Measurements from ENCODE around the gene ZSWIM8. TPM values are rescaled to one million over a fixed set of nuclear protein-coding genes. Genes with fewer than 3 reads are reported as not detected.
A peak's percentile ranks its signal among the peaks of the same experiment; 100 is the strongest.

The ZSWIM8 gene
- total and polyA plus RNA-seq, 5 donors, result 53.3 to 67.3 (median 62.6) TPM

- intact Hi-C loops (cut with DNase I), result no loop called here
- Histone ChIP-seq H3K27ac (ENCODE audit: low read length) (peak overlapping the region; percentile 96), H3K4me1 (ENCODE audit: control insufficient read depth, insufficient read depth, low read length) (peaks cover 9% of the 10 kb centered on the region), H3K9me3 (ENCODE audit: control insufficient read depth, low read length) (no peaks in the 10 kb centered on the region), H3K27me3 (ENCODE audit: control insufficient read depth, insufficient read depth) (no peaks in the 10 kb centered on the region), H3K4me3 (ENCODE audit: low read length) (peak overlapping the region; percentile 67)
- no peak for ATAC-seq
- 1% methylated on average over 29 of the region's 29 CpGs for WGBS
- peak in 2 of 3 donors; percentile 64 to 65 for DNase-seq
Measured at GRCh38 chr10:73773152-73773879, 12.1 kb upstream of the ZSWIM8 start.

DNA sequence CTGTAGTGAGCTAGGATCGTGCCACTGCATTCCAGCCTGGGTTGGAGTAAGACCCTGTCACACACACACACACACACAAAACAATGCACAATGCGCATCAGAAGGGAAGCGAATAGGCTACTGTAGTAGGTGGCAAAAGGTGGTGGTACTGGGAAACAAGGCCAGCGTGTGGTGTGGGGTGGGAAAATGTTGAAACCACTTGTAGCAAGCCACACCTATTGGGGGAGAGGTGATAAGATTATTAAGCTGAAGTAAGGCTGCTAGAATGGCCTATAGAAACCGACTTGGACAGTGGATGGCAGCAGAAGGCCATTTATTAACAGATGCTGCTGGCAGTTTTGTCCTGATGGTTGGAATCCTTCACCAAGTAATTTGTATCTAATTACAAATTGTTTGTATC is 10.8 kb upstream of the ZSWIM8 start:
- ATAC-seq (no peak), DNase-seq (no peak)
- Histone ChIP-seq H3K27me3 (ENCODE audit: control insufficient read depth, insufficient read depth) (no peaks in the 10 kb centered on the region), H3K4me1 (ENCODE audit: control insufficient read depth, insufficient read depth, low read length) (peaks cover 9% of the 10 kb centered on the region), H3K27ac (ENCODE audit: low read length) (peak overlapping the region; percentile 56), H3K4me3 (ENCODE audit: low read length) (peak overlapping the region; percentile 67), H3K9me3 (ENCODE audit: control insufficient read depth, low read length) (no peaks in the 10 kb centered on the region)
- WGBS, result 17% methylated on average over 5 of the region's 5 CpGs
- intact Hi-C loops (cut with DNase I), result no loop called here

- H3K4me3 ChIP-seq (ENCODE audit: low read length), result no peak overlapping the region
- no peaks in the 10 kb centered on the region for H3K27me3 ChIP-seq (ENCODE audit: control insufficient read depth, insufficient read depth)
- ATAC-seq, result no peak
- WGBS, result 90% methylated on average over 5 of the region's 5 CpGs
- DNase-seq, result no peak
- intact Hi-C loops (cut with DNase I), result no loop called here
- H3K4me1 ChIP-seq (ENCODE audit: control insufficient read depth, insufficient read depth, low read length), result peaks cover 10% of the 10 kb centered on the region
- H3K9me3 ChIP-seq (ENCODE audit: control insufficient read depth, low read length), result no peaks in the 10 kb centered on the region
- no peak overlapping the region for H3K27ac ChIP-seq (ENCODE audit: low read length)
Measured at GRCh38 chr10:73779018-73779417, 6.4 kb upstream of the ZSWIM8 start.

GRCh38 chr10:73779539-73780197 is 5.7 kb upstream of the ZSWIM8 start:
- Histone ChIP-seq H3K9me3 (ENCODE audit: control insufficient read depth, low read length) (no peaks in the 10 kb centered on the region), H3K27ac (ENCODE audit: low read length) (no peak overlapping the region), H3K4me3 (ENCODE audit: low read length) (no peak overlapping the region), H3K27me3 (ENCODE audit: control insufficient read depth, insufficient read depth) (no peaks in the 10 kb centered on the region), H3K4me1 (ENCODE audit: control insufficient read depth, insufficient read depth, low read length) (peaks cover 7% of the 10 kb centered on the region)
- no peak for DNase-seq
- ATAC-seq, result no peak
- whole genome bisulfite sequencing, result 70% methylated on average over 3 of the region's 3 CpGs
- intact Hi-C loops (cut with DNase I), result no loop called here

DNA sequence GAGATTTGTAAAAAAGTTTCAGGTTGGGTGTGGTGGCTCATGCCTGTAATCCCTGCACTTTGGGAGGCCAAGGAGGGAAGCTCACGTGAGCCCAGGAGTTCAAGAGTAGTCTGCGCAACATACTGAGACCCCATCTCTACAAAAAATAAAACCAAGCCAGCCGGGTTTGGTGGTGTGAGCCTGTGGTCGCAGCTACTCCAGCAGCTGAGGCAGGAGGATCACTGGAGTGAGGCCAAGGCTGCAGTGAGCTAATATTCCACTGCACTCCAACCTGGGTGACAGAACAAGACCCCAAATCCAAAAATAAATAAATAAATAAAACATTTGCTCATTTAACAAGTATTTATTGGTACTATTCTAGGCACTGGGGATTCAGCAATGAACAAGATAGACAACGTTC is 5.1 kb upstream of the ZSWIM8 start:
- Histone ChIP-seq H3K9me3 (ENCODE audit: control insufficient read depth, low read length) (no peaks in the 10 kb centered on the region), H3K27ac (ENCODE audit: low read length) (no peak overlapping the region), H3K4me3 (ENCODE audit: low read length) (no peak overlapping the region), H3K27me3 (ENCODE audit: control insufficient read depth, insufficient read depth) (no peaks in the 10 kb centered on the region), H3K4me1 (ENCODE audit: control insufficient read depth, insufficient read depth, low read length) (peaks cover 5% of the 10 kb centered on the region)
- WGBS, result 78% methylated on average over 5 of the region's 5 CpGs
- intact Hi-C loops (cut with DNase I), result no loop called here
- DNase-seq (no peak), ATAC-seq (no peak)

GRCh38 chr10:73780966-73781365 is 4.4 kb upstream of the ZSWIM8 start:
- DNase-seq (no peak), ATAC-seq (no peak)
- Histone ChIP-seq H3K27ac (ENCODE audit: low read length) (no peak overlapping the region), H3K27me3 (ENCODE audit: control insufficient read depth, insufficient read depth) (no peaks in the 10 kb centered on the region), H3K4me3 (ENCODE audit: low read length) (peak overlapping the region; percentile 82), H3K9me3 (ENCODE audit: control insufficient read depth, low read length) (no peaks in the 10 kb centered on the region), H3K4me1 (ENCODE audit: control insufficient read depth, insufficient read depth, low read length) (peaks cover 3% of the 10 kb centered on the region)
- 31% methylated on average over 11 of the region's 11 CpGs for WGBS
- intact Hi-C loops (cut with DNase I), result no loop called here

DNA sequence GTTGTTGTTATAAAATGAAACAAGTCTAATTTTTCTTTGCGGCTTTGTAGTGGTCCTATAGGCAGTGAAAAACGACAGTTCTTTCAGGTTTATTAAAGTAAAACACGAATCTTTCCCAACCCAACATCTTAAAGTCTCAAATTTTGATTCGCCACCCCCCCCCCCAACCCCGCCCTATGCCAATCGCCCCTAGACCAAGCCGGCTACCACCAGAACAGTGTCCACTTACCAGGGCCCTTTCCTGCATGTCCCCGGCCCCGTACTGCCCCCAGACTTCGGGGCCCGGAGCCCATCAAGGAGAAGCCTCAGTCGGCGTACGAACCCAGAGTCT is 3.9 kb upstream of the ZSWIM8 start:
- intact Hi-C loops (cut with DNase I), result no loop called here
- H3K27me3 ChIP-seq (ENCODE audit: control insufficient read depth, insufficient read depth), result no peaks in the 10 kb centered on the region
- H3K27ac ChIP-seq (ENCODE audit: low read length), result peak overlapping the region; percentile 90
- under 1% methylated on average over 14 of the region's 14 CpGs for WGBS
- H3K4me1 ChIP-seq (ENCODE audit: control insufficient read depth, insufficient read depth, low read length), result peaks cover 3% of the 10 kb centered on the region
- ATAC-seq (no peak), DNase-seq (no peak)
- no peaks in the 10 kb centered on the region for H3K9me3 ChIP-seq (ENCODE audit: control insufficient read depth, low read length)
- H3K4me3 ChIP-seq (ENCODE audit: low read length), result peak overlapping the region; percentile 82

GRCh38 chr10:73781879-73782748 is 3.3 kb upstream of the ZSWIM8 start, which contains the start of gene CHCHD1:
TSS of gene CHCHD1 (plus strand) at chr10:73782048. CDS start at chr10:73782076, 28 bp downstream.
- DNase-seq (peak; percentile 94 to 98 (median 97)), ATAC-seq (peak; percentile 78 to 81)
- WGBS, result under 1% methylated on average over 57 of the region's 57 CpGs
- H3K27ac ChIP-seq (ENCODE audit: low read length), result peak within 1 kb of the TSS; percentile 90
- no peaks in the 10 kb centered on the region for H3K27me3 ChIP-seq (ENCODE audit: control insufficient read depth, insufficient read depth)
- peaks cover 3% of the 10 kb centered on the region for H3K4me1 ChIP-seq (ENCODE audit: control insufficient read depth, insufficient read depth, low read length)
- H3K9me3 ChIP-seq (ENCODE audit: control insufficient read depth, low read length), result no peaks in the 10 kb centered on the region
- intact Hi-C loops (cut with DNase I), result no loop called here
- H3K4me3 ChIP-seq (ENCODE audit: low read length), result peak within 1 kb of the TSS; percentile 82

GRCh38 chr10:73782749-73783085 is 2.7 kb upstream of the ZSWIM8 start:
- ATAC-seq, result no peak
- no peak for DNase-seq
- no peak overlapping the region for H3K27ac ChIP-seq (ENCODE audit: low read length)
- 44% methylated on average over 2 of the region's 2 CpGs for WGBS
- peaks cover 3% of the 10 kb centered on the region for H3K4me1 ChIP-seq (ENCODE audit: control insufficient read depth, insufficient read depth, low read length)
- intact Hi-C loops (cut with DNase I), result no loop called here
- no peaks in the 10 kb centered on the region for H3K9me3 ChIP-seq (ENCODE audit: control insufficient read depth, low read length)
- H3K4me3 ChIP-seq (ENCODE audit: low read length), result peak overlapping the region; percentile 82
- H3K27me3 ChIP-seq (ENCODE audit: control insufficient read depth, insufficient read depth), result no peaks in the 10 kb centered on the region

GRCh38 chr10:73785721-73786511 is 510 bp downstream of the ZSWIM8 start:
- ATAC-seq (peak; percentile 6 to 50), DNase-seq (peak in 1 of 3 donors; percentile 80)
- H3K27me3 ChIP-seq (ENCODE audit: control insufficient read depth, insufficient read depth), result no peaks in the 10 kb centered on the region
- no peaks in the 10 kb centered on the region for H3K9me3 ChIP-seq (ENCODE audit: control insufficient read depth, low read length)
- intact Hi-C loops (cut with DNase I), result no loop called here
- H3K27ac ChIP-seq (ENCODE audit: low read length), result peak overlapping the region; percentile 15
- peaks cover 3% of the 10 kb centered on the region for H3K4me1 ChIP-seq (ENCODE audit: control insufficient read depth, insufficient read depth, low read length)
- under 1% methylated on average over 54 of the region's 54 CpGs for WGBS
- H3K4me3 ChIP-seq (ENCODE audit: low read length), result peak overlapping the region; percentile 82
